Measurements from ENCODE around the gene SERPIND1. TPM values are rescaled to one million over a fixed set of nuclear protein-coding genes. Genes with fewer than 3 reads are reported as not detected.

SERPIND1 gene
- total and polyA plus RNA-seq, 2 of the 8 experiments (the other 6 are each of a cell fraction or from before 2014, with no cell fraction given): not detected

DNA sequence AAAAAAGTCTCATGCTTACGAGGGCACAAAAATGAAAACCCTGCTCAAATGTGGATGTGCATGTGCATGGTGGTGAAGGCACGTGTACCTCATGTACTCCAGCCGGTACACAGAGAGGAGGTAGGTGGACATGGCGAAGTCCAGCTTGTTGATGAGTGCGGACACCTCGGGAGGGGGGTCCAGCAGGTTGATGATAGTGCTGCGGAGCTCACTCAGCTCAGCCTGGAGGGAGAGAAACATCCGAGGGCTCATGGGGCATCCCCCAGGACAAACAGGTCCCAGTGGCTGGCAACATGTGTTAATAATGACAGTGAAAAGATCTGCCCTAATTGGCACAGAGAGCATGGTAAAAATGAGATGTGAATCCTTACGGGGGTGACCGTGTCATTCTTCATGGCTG lies 9.2 kb upstream of the SERPIND1 start:
- no peak overlapping the region for H2BK120ac ChIP-seq (replicated peaks; ENCODE audit: low read depth, low read length)
- ChIA-PET POLR2A (ENCODE audit: partially characterized antibody) (no interaction called here), CTCF (ENCODE audit: partially characterized antibody) (interaction anchor here (1.1 to 1.9 kb wide), 4 partner anchors 8 to 20 kb away, joined by 3 to 8 read pairs (median 3); no protein-coding TSS in a partner anchor)
- DNase-seq (ENCODE audit: low read depth in 1 of 2, low spot score in 2 of 2): no peak
- no peak overlapping the region for H3K4ac ChIP-seq (replicated peaks; ENCODE audit: insufficient read length, low read depth, low read length)
- no peak overlapping the region for H3K27ac ChIP-seq (ENCODE audit: low read depth, low read length)
- H3K4me3 ChIP-seq (ENCODE audit: extremely low read depth in 1 of 4, insufficient read depth in 2 of 4, low read depth in 3 of 4, low read length in 4 of 4): no peak overlapping the region
- H3K9me3 ChIP-seq (ENCODE audit: insufficient read depth in 2 of 2, low read depth in 1 of 2, low read length in 1 of 2): no peaks in the 10 kb centered on the region
- H2BK20ac ChIP-seq (ENCODE audit: low read length): no peak overlapping the region
- no peak overlapping the region for H4K5ac ChIP-seq (ENCODE audit: insufficient read length, low read depth, low read length)
- no peaks in the 10 kb centered on the region for H3K4me1 ChIP-seq (replicated peaks in 1 of 4; ENCODE audit: control insufficient read depth in 3 of 4, insufficient read depth in 4 of 4, low read length in 3 of 4)
- FAIRE-seq: no peak
- no peak overlapping the region for H4K91ac ChIP-seq (replicated peaks; ENCODE audit: insufficient read length, low read length)
- H2BK15ac ChIP-seq (ENCODE audit: low read length): no peak overlapping the region
- H2AFZ ChIP-seq (ENCODE audit: low read length): no peak overlapping the region
- no peak for TF ChIP-seq SP2 (IDR thresholded peaks at IDR 0.05; ENCODE audit: low read length)
- no peak for TF ChIP-seq TBP (IDR thresholded peaks at IDR 0.05; ENCODE audit: low read depth, low read length)
- TF ChIP-seq GABPA (IDR thresholded peaks at IDR 0.05; ENCODE audit: borderline replicate concordance, insufficient read depth, low read length): no peak
- TF ChIP-seq SIX5 (IDR thresholded peaks at IDR 0.05; ENCODE audit: low read depth, low read length): no peak
- no peak for TF ChIP-seq SIRT6 (IDR thresholded peaks at IDR 0.05; ENCODE audit: low read length)
- no peak for TF ChIP-seq TAF1 (IDR thresholded peaks at IDR 0.05; ENCODE audit: low read depth, low read length)
- no peaks in the 10 kb centered on the region for H3K27me3 ChIP-seq (replicated peaks in 1 of 4; ENCODE audit: control insufficient read depth in 3 of 4, extremely low read depth in 1 of 4, insufficient read depth in 3 of 4, low read length in 3 of 4)
- H4K20me1 ChIP-seq (replicated peaks in 1 of 2; ENCODE audit: control insufficient read depth in 1 of 2, insufficient read depth in 2 of 2, low read length in 2 of 2): peaks cover 2 to 4% of the 10 kb centered on the region in 2 experiments
- peaks cover 0 to 8% (median 3%) of the 10 kb centered on the region in 4 experiments; a peak in 4 of 8 replicates for H3K36me3 ChIP-seq (ENCODE audit: control insufficient read depth in 2 of 4, insufficient read depth in 4 of 4, low read length in 3 of 4)
- H3K4me2 ChIP-seq (ENCODE audit: insufficient read depth in 1 of 2, low read depth in 2 of 2, low read length in 2 of 2): no peak overlapping the region
- no peaks in the 10 kb centered on the region for H3K23me2 ChIP-seq (ENCODE audit: low read depth, low read length)
- no peaks in the 10 kb centered on the region for H3K79me2 ChIP-seq (ENCODE audit: control insufficient read depth in 1 of 2, insufficient read depth in 2 of 2, low read length in 2 of 2)
- H3K9ac ChIP-seq (replicated peaks in 1 of 4; ENCODE audit: extremely low read depth in 1 of 4, low read depth in 3 of 4, low read length in 3 of 4): no peak overlapping the region
- H3K79me1 ChIP-seq (ENCODE audit: low read depth, low read length): no peaks in the 10 kb centered on the region
- 88% methylated on average over 10 of the region's 10 CpGs; no CpG with 5 or more reads in 1 of the 2 experiments for WGBS, 2 experiments (ENCODE audit: extremely low coverage in 1 of 2, insufficient coverage in 1 of 2, insufficient read length in 1 of 2, insufficient replicate concordance in 2 of 2, low coverage in 1 of 2, low lambda C conversion rate in 2 of 2, missing lambda C conversion rate in 1 of 2)
- no peak overlapping the region for H2BK5ac ChIP-seq (ENCODE audit: low read depth, low read length)
- no peak overlapping the region for H3K14ac ChIP-seq (ENCODE audit: insufficient read length)
- H2BK12ac ChIP-seq (ENCODE audit: low read depth, low read length): no peak overlapping the region
- no peak overlapping the region; the same call in 1 of the 2 replicates for H4K8ac ChIP-seq (ENCODE audit: extremely low read depth, insufficient read depth, low read length)
- no peak overlapping the region for H2AK5ac ChIP-seq (ENCODE audit: low read depth, low read length)
- no peak overlapping the region for H3K23ac ChIP-seq (ENCODE audit: insufficient read length)
- no peak overlapping the region for H3K56ac ChIP-seq (replicated peaks; ENCODE audit: insufficient read length, low read depth, low read length)
- no peak overlapping the region for H3K18ac ChIP-seq (ENCODE audit: extremely low read depth, low read length)

Measured in H1 (cell line).